HEK293T (cell line): ENCODE measurements around the gene EOLA2.

Experiments
- BHLHE40 ChIP-seq: fragments of 450-650 bp; IDR thresholded peaks from 2 replicates; pipeline ENCODE4 v1.6.1; 2016; ENCODE audit warnings: mild to moderate bottlenecking, moderate library complexity, borderline replicate concordance
- FOXK2 ChIP-seq: fragments of 450-650 bp; IDR thresholded peaks from 2 replicates; pipeline ENCODE4 v1.6.1; 2016; ENCODE audit warnings: mild to moderate bottlenecking

GRCh38 chrX:149987613-149988012 lies 49.3 kb upstream of the EOLA2 start:
- TF ChIP-seq FOXK2: no peak
- no peak for TF ChIP-seq BHLHE40
